GM12878 (cell line): ENCODE results near the gene OTOA. TPM values are rescaled to one million over a fixed set of nuclear protein-coding genes. Genes with fewer than 3 reads are reported as not detected.

Source experiments
- ATAC-seq: fragments of 200-7000 bp; cut with Tn5 transposase; 3 replicates; pipeline ENCODE4 v1.9.1; 2020; ENCODE audit warnings: mild to moderate bottlenecking, moderate library complexity
- BruUV-seq: library from RNA; stranded (reverse); fragments of 400-500 nt; replicated peaks from 2 replicates; lab custom pipeline; 2021; lab: Mats Ljungman, UMichigan
- CTCF ChIA-PET: fragments of 300-600 bp; sonication (Branson Sonifier 250); formaldehyde crosslinking; extraction: SDS; loops from one replicate; lab custom pipeline; 2021; ENCODE audit warnings: inconsistent platforms; lab: Yijun Ruan, JAX
- POLR2A ChIA-PET: fragments of 350-600 bp; formaldehyde crosslinking; extraction: SDS; loops from one replicate; lab custom pipeline; 2021; ENCODE audit warnings: inconsistent platforms; lab: Charles Lee
- RAD21 ChIA-PET: fragments of 300-600 bp; sonication (Branson Sonifier 250); formaldehyde crosslinking; loops from one replicate; lab custom pipeline; 2023; ENCODE audit warnings: antibody characterized with exemption; ENCODE audit not compliant: unreplicated experiment; lab: Charles Lee
- SMC1A ChIA-PET: fragments of 300-600 bp; sonication (Branson Sonifier 250); formaldehyde crosslinking; loops from one replicate; lab custom pipeline; 2023; ENCODE audit not compliant: unreplicated experiment, uncharacterized antibody; lab: Charles Lee
- DNase-seq: peaks from one replicate; pipeline ENCODE4 v3.0.0-alpha.2; 2011; ENCODE audit warnings: low read depth, low spot score
- FAIRE-seq: peaks from 3 replicates; lab custom pipeline; 2011; peaks lifted over from hg19 to GRCh38; lab: Jason Lieb, UNC
- H2AFZ ChIP-seq: 2 replicates; pipeline ENCODE4 v1.6.0; 2011; ENCODE audit warnings: low read depth, low read length, control low read depth; ENCODE audit not compliant: control insufficient read depth
- H3K27ac ChIP-seq: 2 replicates; pipeline ENCODE4 v1.5.1; 2011; ENCODE audit warnings: control low read depth; ENCODE audit not compliant: control insufficient read depth, insufficient read depth
- H3K27me3 ChIP-seq, 2 experiments: replicated peaks in 1 of 2; 2 replicates each; pipeline versions ENCODE4 v1.6.0 to v1.6.1; 2011; ENCODE audit warnings: low read length in 1 of 2; ENCODE audit not compliant: control insufficient read depth in 2 of 2, insufficient read depth in 2 of 2
- H3K36me3 ChIP-seq, 2 experiments: 2 replicates each; pipeline ENCODE4 v1.5.1; 2011; ENCODE audit warnings: low read length in 1 of 2; ENCODE audit not compliant: control insufficient read depth in 2 of 2, insufficient read depth in 2 of 2
- H3K4me1 ChIP-seq: 2 replicates; pipeline ENCODE4 v1.6.1; 2011; ENCODE audit warnings: mild to moderate bottlenecking, low read length, moderate library complexity, mixed read lengths; ENCODE audit not compliant: control insufficient read depth, insufficient read depth
- H3K4me2 ChIP-seq: 2 replicates; pipeline ENCODE4 v1.6.0; 2011; ENCODE audit warnings: control low read depth; ENCODE audit not compliant: control insufficient read depth, insufficient read depth
- H3K4me3 ChIP-seq: fragments of 200-600 bp; sonication (generic); 2 replicates; pipeline ENCODE4 v1.5.1; 2016
- H3K79me2 ChIP-seq: 2 replicates; pipeline ENCODE4 v1.6.0; 2011; ENCODE audit warnings: low read length; ENCODE audit not compliant: control insufficient read depth, insufficient read depth
- H3K9ac ChIP-seq: 2 replicates; pipeline ENCODE4 v1.8.0; 2011; ENCODE audit warnings: low read length, control low read depth, mixed read lengths; ENCODE audit not compliant: control insufficient read depth, insufficient read depth
- H3K9me3 ChIP-seq: replicated peaks from 3 replicates; pipeline ENCODE4 v1.5.1; 2011; ENCODE audit warnings: mild to moderate bottlenecking, low read length; ENCODE audit not compliant: control insufficient read depth, insufficient read depth
- H4K20me1 ChIP-seq: 2 replicates; pipeline ENCODE4 v1.6.0; 2011; ENCODE audit not compliant: control insufficient read depth, insufficient read depth
- EGR1 ChIP-seq, 2 experiments: IDR thresholded peaks; 1 replicate in 1 of 2; 2 replicates in 1 of 2; pipeline ENCODE4 v1.6.1; 2011 to 2012; ENCODE audit warnings: low read depth in 2 of 2, low read length in 2 of 2, borderline replicate concordance in 1 of 2, mild to moderate bottlenecking in 1 of 2, moderate library complexity in 1 of 2
- EP300 ChIP-seq, 2 experiments: fragments of 150-350 bp in 1 of 2; IDR thresholded peaks; 2 replicates each; pipeline ENCODE4 v1.6.1; 2011 to 2012; ENCODE audit warnings: low read depth in 2 of 2, low read length in 2 of 2, borderline replicate concordance in 1 of 2, improper control_type of control experiment in 1 of 2, inconsistent platforms in 1 of 2; ENCODE audit not compliant: control insufficient read depth in 1 of 2
- ETV6 ChIP-seq, 2 experiments: fragments of 450-650 bp in 1 of 2; IDR thresholded peaks in 1 of 2; conservative IDR thresholded peaks in 1 of 2; 2 replicates each; pipeline ENCODE4 v1.6.1; 2014; ENCODE audit warnings: antibody characterized with exemption in 1 of 2, borderline replicate concordance in 1 of 2, low read depth in 1 of 2, mild to moderate bottlenecking in 1 of 2, moderate library complexity in 1 of 2
- HDAC6 ChIP-seq: fragments of 200-600 bp; sonication (generic); IDR thresholded peaks from one replicate; pipeline ENCODE4 v1.8.0; 2017; ENCODE audit warnings: antibody characterized with exemption; ENCODE audit not compliant: unreplicated experiment
- HDGF ChIP-seq: fragments of 450-650 bp; IDR thresholded peaks from 2 replicates; pipeline ENCODE4 v1.6.1; 2016; ENCODE audit warnings: antibody characterized with exemption
- HSF1 ChIP-seq: fragments of 150-350 bp; IDR thresholded peaks from 2 replicates; pipeline ENCODE4 v1.6.1; 2014; ENCODE audit warnings: mild to moderate bottlenecking, low read depth, low read length
- IRF4 ChIP-seq: IDR thresholded peaks from 2 replicates; pipeline ENCODE4 v1.6.1; 2011; ENCODE audit warnings: low read depth, low read length
- JUND ChIP-seq: IDR thresholded peaks from 2 replicates; pipeline ENCODE4 v1.6.1; 2012; ENCODE audit warnings: low read depth, mild to moderate bottlenecking, low read length, improper control_type of control experiment, moderate library complexity
- MLLT1 ChIP-seq: fragments of 450-650 bp; IDR thresholded peaks from 2 replicates; pipeline ENCODE4 v1.6.1; 2016; ENCODE audit warnings: mild to moderate bottlenecking
- MTA2 ChIP-seq: fragments of 450-650 bp; IDR thresholded peaks from 2 replicates; pipeline ENCODE4 v1.6.1; 2016; ENCODE audit warnings: low read depth, mild to moderate bottlenecking, moderate library complexity
- MYB ChIP-seq: fragments of 150-350 bp; IDR thresholded peaks from 2 replicates; pipeline ENCODE4 v1.6.1; 2014; ENCODE audit warnings: mild to moderate bottlenecking, low read depth, low read length, borderline replicate concordance
- NBN ChIP-seq: fragments of 450-650 bp; IDR thresholded peaks from 2 replicates; pipeline ENCODE4 v1.6.1; 2016
- NR2C2 ChIP-seq: IDR thresholded peaks from 2 replicates; pipeline ENCODE4 v1.6.1; 2011; ENCODE audit warnings: borderline replicate concordance, low read depth; ENCODE audit not compliant: control insufficient read depth, insufficient read length
- PAX5 ChIP-seq: IDR thresholded peaks from 2 replicates; pipeline ENCODE4 v1.6.1; 2011; ENCODE audit warnings: low read depth, low read length, borderline replicate concordance
- POU2F2 ChIP-seq: IDR thresholded peaks from 3 replicates; pipeline ENCODE4 v1.6.1; 2011; ENCODE audit warnings: low read depth, mild to moderate bottlenecking, low read length, borderline replicate concordance
- RUNX3 ChIP-seq: IDR thresholded peaks from 2 replicates; pipeline ENCODE4 v1.6.1; 2012; ENCODE audit warnings: low read length, inconsistent platforms
- SKIL ChIP-seq: fragments of 450-650 bp; IDR thresholded peaks from 2 replicates; pipeline ENCODE4 v1.6.1; 2017; ENCODE audit warnings: mild to moderate bottlenecking, low read depth, inconsistent platforms; ENCODE audit not compliant: poor library complexity, severe bottlenecking
- ZBED1 ChIP-seq: IDR thresholded peaks from 2 replicates; pipeline ENCODE4 v1.6.1; 2016; ENCODE audit warnings: borderline replicate concordance
- WGBS: methylation state at CpG from one replicate; pipeline ENCODE4 v1.1.6; 2016; ENCODE audit warnings: low lambda C conversion rate; ENCODE audit not compliant: insufficient replicate concordance, insufficient coverage; ENCODE audit errors: missing lambda C conversion rate; 5-methylcytosine and 5-hydroxymethylcytosine counted together
- in situ Hi-C: fragments of 300-500 bp; cut with MboI; formaldehyde crosslinking; loops from 9 replicates; pipeline ENCODE4 v1.14.3; 2018; ENCODE audit warnings: mixed read lengths
- intact Hi-C: fragments of 100-400 bp; cut with micrococcal nuclease; formaldehyde crosslinking; loops from one replicate; pipeline ENCODE4 v1.14.2; 2022; ENCODE audit not compliant: unreplicated experiment
- polyA plus RNA-seq, 11 experiments: library from polyadenylated mRNA; depleted of rRNA in 4 of 11; unstranded in 6 of 11; stranded (reverse) in 5 of 11; fragments of >200 nt; fragmentation: Nextera tagmentation in 4 of 11; fragmentation: Illumina TruSeq in 1 of 11; extraction: Ambion mirVana in 4 of 11; extraction: Trizol in 1 of 11; gene quantifications; 1 replicate in 1 of 11; 2 replicates in 10 of 11; pipeline versions ENCODE4 v1.2.1 to v1.2.3, GENCODE V29; 2011 to 2016; ENCODE audit warnings: inconsistent platforms in 2 of 11, missing spikeins in 2 of 11, low read depth in 1 of 11
- total RNA-seq, 4 experiments: library from RNA; depleted of rRNA in 3 of 4; stranded (reverse); fragments of >200 nt in 3 of 4; fragmentation: Illumina TruSeq in 1 of 4; extraction: Trizol in 1 of 4; gene quantifications; 2 replicates each; pipeline versions ENCODE4 v1.2.1 to v1.2.3, GENCODE V29; 2013 to 2021

Gene OTOA
- total and polyA plus RNA-seq, 10 of the 15 experiments (the other 5 are each of a cell fraction or from before 2014, with no cell fraction given): 0.33 to 1.5 (median 0.61) TPM

- TF ChIP-seq MYB (no peak), SKIL (peak; percentile 92), HSF1 (no peak), RUNX3 (peak; percentile 79), PAX5 (no peak), NR2C2 (no peak)
- TF ChIP-seq, all 136 proteins: peak for 41
These were observed 18.5 kb upstream of the OTOA start (continued) for GRCh38 chr16:21645261-21645721.

- no TSS peak for BruUV-seq
- FAIRE-seq (no peak), DNase-seq (no peak), ATAC-seq (no peak)
- Histone ChIP-seq H3K79me2 (no peaks in the 10 kb centered on the region; the same call in 1 of the 2 replicates), H2AFZ (no peak overlapping the region), H3K4me1 (peaks cover 33% of the 10 kb centered on the region), H3K27ac (peak overlapping the region; percentile 88), H3K9me3 (no peaks in the 10 kb centered on the region), H3K4me2 (peak overlapping the region; percentile 51), H4K20me1 (no peaks in the 10 kb centered on the region), H3K4me3 (peak overlapping the region; percentile 20), H3K36me3 (no peaks in the 10 kb centered on the region; a peak in 1 of 4 replicates), H3K27me3 (no peaks in the 10 kb centered on the region), H3K9ac (peak overlapping the region; percentile 40)
- CTCF ChIA-PET: interaction anchor here (0.5 to 10.1 kb wide), 18 partner anchors 9 to 1368 kb away, joined by 3 to 100 read pairs (median 4); no protein-coding TSS in a partner anchor
- RAD21 ChIA-PET: interaction anchor here (0.7 to 3.6 kb wide), 12 partner anchors 11 to 363 kb away, joined by 3 to 36 read pairs (median 4); no protein-coding TSS in a partner anchor
- SMC1A ChIA-PET: interaction anchor here (0.6 to 10.1 kb wide), 15 partner anchors 9 to 1896 kb away, joined by 3 to 204 read pairs (median 4); partner anchors contain the start of gene METTL9
- intact Hi-C loops (no loop called here), in situ Hi-C loops (no loop called here)
- 45% methylated on average over 5 of the region's 5 CpGs for WGBS
- POLR2A ChIA-PET: interaction anchor here (0.5 to 1.5 kb wide), 4 partner anchors 11 to 1370 kb away, joined by 3 to 7 read pairs (median 4); no protein-coding TSS in a partner anchor
- TF ChIP-seq EP300 (IDR thresholded peaks at IDR 0.05; ENCODE audit: borderline replicate concordance in 1 of 2, control insufficient read depth in 1 of 2, low read depth in 2 of 2, low read length in 2 of 2) (no peak), POU2F2 (no peak), EGR1 (IDR thresholded peaks at IDR 0.05; ENCODE audit: borderline replicate concordance in 1 of 2, low read depth in 2 of 2, low read length in 2 of 2) (no peak), JUND (no peak), ETV6 (conservative IDR thresholded peaks at IDR 0.05 in 1 of 2, IDR thresholded peaks at IDR 0.05 in 1 of 2; ENCODE audit: borderline replicate concordance in 1 of 2, low read depth in 1 of 2) (no peak), MLLT1 (no peak), HDAC6 (no peak), MTA2 (no peak), ZBED1 (no peak), IRF4 (no peak), HDGF (no peak), NBN (no peak)
These were observed 17.7 kb upstream of the OTOA start for GRCh38 chr16:21646091-21646490.
